Measurements from ENCODE around the gene POLR3F.

GRCh38 chr20:18504479-18505060 lies 37.4 kb downstream of the POLR3F start:
- TF ChIP-seq EZH2phosphoT487 (IDR thresholded peaks at IDR 0.05; ENCODE audit: borderline replicate concordance, low read depth) (no peak), CTCF (IDR thresholded peaks at IDR 0.05) (no peak), MXI1 (IDR thresholded peaks at IDR 0.05; ENCODE audit: low read depth, low read length) (no peak), JUND (IDR thresholded peaks at IDR 0.05) (no peak), PBX3 (IDR thresholded peaks at IDR 0.05) (no peak), MEF2A (IDR thresholded peaks at IDR 0.05; ENCODE audit: borderline replicate concordance, low read depth) (no peak), ELF1 (IDR thresholded peaks at IDR 0.05) (no peak), POLR2AphosphoS5 (IDR thresholded peaks at IDR 0.05; ENCODE audit: low read depth, low read length) (no peak), EP300 (IDR thresholded peaks at IDR 0.05; ENCODE audit: borderline replicate concordance in 1 of 2, low read depth in 1 of 2, low read length in 1 of 2) (no peak), FOXJ3 (CRISPR knock-in tag; IDR thresholded peaks at IDR 0.05) (no peak), CHD2 (IDR thresholded peaks at IDR 0.05; ENCODE audit: low read length, partially characterized antibody) (no peak), NFIC (IDR thresholded peaks at IDR 0.05; ENCODE audit: borderline replicate concordance) (no peak)
